T follicular helper cell (primary cell): Measurements from ENCODE around the gene RASSF7.
"Not testable (repeated sequence)": the region's sequence is repeated elsewhere in the genome, so short reads cannot be mapped to it uniquely, and the experiment has no call there.

Experiments used
- DNase-seq: peaks from one replicate; pipeline ENCODE4 v3.0.0-alpha.2; 2020; ENCODE audit warnings: low read depth
- total RNA-seq, 2 experiments: gene quantifications; one replicate each; lab custom pipeline; 2026; lab: John Stamatoyannopoulos, UW

RASSF7 gene, protein sequence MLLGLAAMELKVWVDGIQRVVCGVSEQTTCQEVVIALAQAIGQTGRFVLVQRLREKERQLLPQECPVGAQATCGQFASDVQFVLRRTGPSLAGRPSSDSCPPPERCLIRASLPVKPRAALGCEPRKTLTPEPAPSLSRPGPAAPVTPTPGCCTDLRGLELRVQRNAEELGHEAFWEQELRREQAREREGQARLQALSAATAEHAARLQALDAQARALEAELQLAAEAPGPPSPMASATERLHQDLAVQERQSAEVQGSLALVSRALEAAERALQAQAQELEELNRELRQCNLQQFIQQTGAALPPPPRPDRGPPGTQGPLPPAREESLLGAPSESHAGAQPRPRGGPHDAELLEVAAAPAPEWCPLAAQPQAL
- 12.8 to 60.7 reads per million in 2 experiments for total RNA-seq

DNA sequence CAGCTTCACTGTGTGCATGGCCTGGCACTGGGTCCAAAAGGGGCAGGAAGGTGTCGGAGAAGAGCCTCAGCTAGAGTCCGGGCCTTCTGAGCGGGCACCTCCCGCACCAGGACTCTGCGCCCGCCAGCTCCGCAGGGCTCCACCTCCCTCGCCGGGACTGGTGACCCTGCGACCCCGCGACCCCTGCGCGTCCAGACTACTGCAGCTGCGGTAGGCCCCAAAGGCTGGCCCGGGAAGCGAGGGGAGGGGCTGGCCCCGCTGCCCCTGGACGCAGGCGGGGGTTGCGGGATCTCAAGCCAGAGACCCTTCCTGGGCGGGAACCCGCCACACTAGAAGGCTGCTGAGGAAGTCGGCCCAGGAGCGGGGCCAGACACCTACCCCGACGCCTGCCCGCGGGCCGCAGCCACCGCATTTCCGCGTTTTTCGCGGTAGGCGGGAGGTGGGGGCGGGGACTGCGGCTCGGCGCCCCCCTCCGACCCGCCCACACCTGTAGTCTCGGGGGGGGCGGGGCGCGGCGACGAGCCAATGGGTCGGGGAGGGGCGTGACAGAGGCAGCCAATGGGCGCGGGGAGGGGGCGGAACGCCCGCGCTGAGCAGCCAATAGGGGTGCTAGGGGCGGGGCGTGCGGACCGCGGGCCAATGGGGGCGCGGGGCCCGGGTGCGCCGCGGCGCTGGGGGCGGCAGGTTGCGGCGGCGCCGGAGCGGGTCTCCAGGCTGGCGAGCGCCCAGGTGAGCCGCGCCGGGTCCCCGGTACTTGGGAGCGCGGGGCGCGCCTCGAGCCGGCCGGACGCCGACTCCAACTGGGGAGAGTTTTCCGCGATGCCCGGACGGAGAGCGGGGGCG lies at the start of gene RASSF7, which contains the start of gene LMNTD2:
Gene RASSF7, plus strand, starts transcription at position 666 of the 843 bp plus-strand sequence. CDS start 799 bp downstream, outside the sequence.
Gene LMNTD2, minus strand, starts transcription at position 434 of the 843 bp plus-strand sequence. Its CDS starts 22 bp downstream, at position 412.
- peak; percentile 92 for DNase-seq

DNA sequence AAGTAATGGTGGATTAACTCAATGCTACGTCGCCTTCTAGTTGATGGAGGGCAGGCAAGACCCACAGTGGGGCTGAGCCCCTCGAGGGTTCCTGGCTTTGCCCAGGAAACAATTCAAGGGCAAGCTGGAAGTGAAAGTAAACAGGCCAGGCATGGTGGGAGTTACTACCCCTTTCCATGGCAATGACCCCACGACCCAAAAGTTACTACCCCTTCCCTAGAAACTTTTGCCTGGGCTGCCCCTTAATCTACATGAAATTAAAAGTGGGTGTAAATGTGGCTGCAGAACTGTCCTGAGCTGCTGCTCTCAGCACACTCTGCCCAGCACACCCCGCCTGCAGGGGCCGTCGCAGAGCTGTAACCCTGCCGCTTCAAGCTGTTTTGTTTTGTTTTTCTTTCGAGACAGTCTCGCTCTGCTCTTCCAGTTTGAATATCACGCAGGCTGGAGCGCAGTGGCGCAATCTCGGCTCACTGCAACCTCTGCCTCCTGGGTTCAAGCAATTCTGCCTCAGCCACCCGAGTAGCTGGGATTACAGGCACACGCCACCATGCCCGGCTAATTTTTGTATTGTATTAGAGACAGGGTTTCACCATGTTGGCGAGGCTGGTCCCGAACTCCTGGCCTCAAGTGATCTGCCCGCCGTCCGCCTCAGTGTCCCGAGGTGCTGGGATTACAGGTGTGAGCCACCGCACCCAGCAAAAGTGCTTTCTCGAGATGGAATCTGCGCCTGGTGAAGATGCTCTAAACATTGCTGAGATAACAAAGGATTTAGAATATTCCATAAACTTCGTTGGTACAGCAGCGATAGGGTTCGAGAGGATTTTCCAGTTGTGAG lies 47.8 kb upstream of the RASSF7 start:
- no peak for DNase-seq

DNA sequence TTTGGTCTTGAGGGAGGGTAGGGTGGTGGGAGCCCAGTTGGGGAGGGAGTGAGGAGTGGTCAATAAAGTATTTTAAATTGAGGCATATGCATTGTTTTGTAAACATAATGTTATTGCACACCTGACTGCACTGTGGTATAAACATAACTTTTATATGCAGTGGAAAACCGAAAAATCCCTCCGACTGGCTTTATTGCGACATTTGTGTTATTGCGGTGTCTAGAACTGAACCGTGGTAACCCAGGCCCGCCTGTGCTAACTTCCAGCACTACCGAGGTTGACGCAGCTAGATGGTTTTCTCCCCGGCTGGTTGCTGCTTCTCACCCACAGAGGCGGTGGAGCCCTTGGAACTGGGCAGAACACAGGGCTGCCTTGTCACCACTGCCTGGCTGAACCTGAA lies 46.2 kb upstream of the RASSF7 start:
- DNase-seq, result no peak

DNA sequence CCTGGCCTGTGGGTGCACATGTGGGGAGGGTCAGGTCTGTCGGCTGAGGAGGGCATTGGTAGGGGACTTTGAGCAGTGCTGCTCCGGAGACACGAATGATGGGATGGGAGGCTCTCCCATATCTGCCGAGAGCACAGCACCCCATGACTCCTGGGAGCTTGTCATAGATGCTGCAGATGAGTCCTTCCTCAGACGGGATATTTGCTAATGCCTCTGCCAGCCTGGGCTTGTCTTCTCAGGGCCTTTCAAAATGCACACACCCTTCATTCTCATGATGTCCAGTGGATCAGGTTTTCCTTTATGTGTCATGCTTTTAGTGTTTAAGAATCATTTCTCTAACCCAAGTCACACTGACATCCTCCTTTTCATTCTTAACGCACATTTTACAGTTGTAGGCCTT lies 45.6 kb upstream of the RASSF7 start:
- no peak for DNase-seq

DNA sequence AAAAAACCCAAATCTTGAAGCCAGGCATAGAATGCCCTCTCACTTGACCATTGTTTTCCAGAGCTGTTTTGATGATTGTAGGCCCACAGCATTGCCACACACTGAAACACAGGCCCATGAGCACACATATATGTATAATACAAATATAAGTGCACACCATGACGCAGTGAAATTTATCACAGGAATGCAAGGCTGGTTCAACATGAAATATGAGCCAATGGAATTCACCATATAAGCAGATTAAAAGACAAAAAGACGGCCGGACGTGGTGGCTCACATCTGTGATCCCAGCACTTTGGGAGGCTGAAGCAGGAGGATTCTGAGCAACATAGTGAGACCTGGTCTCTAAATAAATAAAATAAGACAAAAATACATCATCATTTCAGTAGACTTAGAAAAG lies 44.4 kb upstream of the RASSF7 start:
- no peak for DNase-seq

DNA sequence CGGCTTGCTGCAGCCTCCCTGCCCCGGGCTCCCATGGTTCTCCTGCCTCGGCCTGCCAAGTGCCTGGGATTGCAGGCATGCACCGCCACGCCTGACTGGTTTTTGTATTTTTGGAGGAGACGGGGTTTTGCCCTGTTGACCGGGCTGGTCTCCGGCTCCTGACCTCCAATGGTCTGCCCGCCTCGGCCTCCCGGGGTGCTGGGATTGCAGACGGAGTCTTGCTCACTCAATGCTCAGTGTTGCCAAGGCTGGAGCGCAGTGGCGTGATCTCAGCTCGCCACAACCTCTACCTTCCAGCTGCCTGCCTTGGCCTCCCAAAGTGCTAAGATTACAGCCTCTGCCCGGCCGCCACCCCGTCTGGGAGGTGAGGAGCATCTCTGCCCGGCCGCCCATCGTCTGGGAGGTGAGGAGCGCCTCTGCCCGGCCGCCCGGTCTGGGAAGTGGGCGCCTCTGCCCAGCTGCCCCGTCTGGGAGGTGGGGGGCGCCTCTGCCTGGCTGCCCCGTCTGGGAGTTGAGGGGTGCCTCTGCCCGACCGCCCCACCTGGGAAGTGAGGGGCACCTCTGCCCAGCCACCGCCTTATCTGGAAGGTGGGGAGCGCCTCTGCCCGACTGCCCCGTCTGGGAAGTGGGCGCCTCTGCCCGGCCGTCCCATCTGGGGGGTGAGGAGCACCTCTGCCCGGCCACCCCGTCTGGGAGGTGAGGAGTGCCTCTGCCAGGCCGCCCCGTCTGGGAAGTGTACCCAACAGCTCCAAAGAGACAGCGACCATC lies 43.7 kb upstream of the RASSF7 start:
- not testable (repeated sequence) for DNase-seq

DNA sequence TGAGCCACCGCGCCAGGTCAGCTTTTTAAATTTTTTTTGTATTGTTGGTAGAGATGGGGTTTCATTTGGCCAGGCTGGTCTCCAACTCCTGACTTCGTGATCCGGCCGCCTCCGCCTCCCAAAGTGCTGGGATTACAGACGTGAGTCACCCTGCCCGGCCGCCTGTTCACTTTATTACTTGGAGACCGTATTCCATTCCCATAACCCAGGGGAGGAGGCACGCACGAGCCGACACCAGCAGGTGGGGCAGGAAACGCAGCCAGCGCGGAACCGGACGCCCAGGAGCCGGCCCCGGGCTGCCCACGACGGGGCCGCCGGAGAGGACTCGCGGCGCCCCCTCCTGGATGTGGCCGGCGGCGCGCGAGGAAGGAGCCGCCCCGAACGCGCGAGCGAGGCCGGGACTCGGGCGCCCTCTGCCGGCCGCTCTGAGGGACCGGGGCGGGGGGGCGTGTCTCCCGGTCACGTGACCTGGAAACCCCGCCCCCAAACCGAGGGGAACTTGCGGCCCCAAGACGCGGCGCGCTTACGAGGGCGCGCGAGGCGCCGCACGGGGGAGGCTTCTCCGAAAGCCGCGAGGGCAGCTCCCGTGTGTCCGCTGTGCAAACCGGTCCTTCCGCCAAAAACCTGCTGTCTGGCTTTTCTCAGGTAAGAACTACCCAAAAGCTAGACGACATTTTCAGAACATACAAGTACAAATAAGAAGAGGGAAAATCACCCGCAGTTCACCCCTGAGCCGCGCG lies 42.1 kb upstream of the RASSF7 start:
- peak; percentile 84 for DNase-seq

DNA sequence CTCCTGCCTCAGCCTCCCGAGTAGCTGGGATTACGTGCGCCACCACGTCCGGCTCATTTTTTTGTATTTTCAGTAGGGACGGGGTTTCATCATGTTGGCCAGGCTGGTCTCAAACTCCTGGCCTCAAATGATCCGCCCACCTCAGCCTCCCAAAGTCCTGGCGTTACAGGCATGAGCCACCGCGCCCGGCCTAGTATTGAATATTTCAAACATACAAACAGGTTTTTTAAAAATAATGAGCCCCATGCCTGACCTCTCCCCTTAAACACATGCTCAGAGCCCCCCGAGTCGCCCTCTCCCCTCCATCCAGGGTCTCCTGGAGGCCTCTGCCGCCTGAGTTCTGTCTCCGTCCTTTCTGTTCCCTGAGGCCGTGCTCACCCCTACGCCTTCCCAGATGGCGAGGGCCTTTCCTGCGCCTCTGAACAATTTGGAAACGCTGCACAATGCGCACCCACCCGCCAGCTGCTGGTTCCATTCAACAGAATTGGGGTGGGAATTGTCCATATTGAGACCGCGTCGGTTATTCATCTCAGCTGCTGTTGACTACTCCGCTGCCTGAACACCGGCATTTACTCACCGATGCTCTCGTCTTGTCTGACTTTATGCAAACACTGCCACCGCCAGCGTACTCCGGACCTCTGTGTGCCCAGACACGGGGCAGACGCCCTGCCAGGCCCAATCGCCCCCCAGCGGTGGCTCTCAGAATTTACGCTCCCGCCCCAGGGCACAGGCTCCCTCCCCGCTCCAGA lies 40.2 kb upstream of the RASSF7 start:
- DNase-seq, result no peak

DNA sequence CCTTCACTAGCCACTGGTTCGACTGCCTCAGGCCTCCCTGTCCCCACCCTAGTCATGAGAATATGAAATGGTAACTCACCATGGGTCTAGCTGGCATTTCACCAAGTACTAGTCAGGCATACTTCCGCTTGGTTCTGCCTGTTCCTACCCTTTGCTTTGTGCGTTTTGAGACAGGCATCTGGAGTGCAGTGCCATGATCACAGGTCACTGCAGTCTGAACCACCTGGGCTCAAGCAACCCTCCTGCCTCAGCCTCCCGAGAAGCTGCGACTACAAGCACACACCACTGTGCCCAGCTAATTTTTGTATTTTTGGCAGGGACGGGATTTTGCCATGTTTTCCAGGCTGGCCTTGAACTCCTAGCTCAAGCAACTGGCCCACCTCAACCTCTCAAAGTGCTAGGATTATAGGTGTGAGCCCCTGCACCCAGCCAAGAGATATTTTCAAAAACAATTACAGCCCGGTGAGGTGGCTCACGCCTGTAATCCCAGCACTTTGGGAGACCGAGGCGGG lies 39.5 kb upstream of the RASSF7 start:
- DNase-seq, result no peak

DNA sequence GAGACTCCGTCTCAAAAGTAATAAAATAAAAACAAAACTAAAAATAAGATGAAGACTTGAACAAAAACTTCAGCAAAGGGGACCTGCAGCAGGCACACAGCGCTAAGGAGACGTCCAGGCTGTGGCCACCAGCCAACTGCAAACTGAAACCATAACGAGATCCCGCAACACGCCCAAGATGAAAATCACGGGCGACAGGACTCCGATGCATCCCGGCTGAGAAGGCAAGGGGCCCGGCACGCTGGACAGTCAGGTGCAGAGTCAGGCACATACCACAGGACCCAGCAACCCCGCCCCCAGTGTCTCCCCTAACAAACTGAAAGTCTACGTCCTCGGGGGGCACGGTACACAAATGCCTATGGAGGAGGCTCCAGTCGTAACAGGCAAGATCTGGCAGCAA lies 34.6 kb upstream of the RASSF7 start:
- DNase-seq, result no peak

DNA sequence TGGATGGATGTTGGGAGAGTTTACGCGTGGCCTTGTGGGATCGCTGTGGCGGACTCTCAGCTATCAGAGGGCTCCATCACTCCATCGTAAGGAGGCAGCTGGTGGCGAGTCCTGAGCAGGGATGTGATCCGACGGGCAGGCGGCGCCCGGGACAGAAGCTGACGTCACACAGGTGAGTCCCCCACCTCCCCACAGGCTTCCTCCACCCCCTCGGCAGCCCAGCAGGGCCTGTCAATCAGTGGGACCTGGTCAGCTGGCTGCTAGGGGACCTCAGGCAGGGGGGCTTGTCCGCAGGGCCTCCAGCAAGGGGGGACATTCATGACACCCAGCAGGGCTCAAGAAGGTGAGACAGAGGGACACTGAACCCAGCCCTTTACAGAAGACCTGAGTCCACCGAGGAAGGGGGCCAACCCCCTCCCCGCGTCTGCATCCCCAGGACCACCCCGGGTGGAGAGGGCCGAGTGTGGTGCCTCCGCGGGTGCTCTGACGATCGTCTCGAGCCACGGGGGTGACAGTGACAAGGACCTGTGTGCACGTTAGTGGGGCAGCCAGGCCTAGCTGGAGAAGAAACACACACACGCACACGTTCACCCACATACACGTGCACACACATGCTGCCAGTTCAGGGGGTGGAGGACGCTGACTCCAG lies 32.5 kb upstream of the RASSF7 start:
- no peak for DNase-seq

DNA sequence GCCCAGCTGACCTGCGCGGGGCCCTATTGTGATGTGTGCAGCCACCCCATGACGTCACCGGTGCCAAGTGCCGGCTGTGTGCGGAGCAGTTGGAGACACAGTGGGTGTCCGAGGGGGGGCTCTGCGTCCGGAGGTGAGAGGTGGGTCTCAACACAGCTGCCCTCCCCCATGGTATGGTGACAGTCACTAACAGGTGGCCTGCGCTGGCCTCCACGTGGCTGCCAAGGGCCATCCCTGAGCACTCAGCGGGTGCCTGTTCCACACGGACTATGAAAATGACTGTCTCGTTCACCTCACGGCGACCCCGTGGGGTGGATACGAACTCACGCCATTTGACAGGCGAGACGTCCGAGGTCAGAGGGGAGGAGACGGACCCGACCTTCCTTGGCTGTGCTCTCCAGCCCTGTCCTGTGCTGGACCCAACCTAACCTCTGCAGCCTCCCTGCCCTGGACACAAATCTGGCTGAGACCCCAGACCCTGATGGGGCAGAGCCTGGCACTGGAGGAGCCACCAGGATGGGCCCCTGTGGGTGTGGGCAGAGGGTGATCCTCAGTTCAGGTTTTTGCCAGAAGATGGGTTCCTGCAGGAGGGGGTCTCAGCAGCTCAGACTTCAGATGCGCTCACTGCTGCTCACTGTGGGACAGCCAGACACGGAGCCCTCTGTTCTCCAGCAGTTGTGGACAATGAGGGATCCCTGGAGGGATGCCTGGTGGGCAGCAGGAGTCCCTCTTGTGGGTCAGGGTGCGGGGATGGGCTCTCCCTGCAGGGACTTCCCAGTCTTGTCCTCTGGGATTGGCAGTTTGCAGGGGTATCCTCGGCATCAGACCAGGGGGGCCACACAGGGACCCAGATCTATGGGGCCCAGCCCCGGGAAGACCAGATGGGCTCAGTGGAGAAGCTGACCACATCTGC lies 31.7 kb upstream of the RASSF7 start:
- DNase-seq, result no peak

DNA sequence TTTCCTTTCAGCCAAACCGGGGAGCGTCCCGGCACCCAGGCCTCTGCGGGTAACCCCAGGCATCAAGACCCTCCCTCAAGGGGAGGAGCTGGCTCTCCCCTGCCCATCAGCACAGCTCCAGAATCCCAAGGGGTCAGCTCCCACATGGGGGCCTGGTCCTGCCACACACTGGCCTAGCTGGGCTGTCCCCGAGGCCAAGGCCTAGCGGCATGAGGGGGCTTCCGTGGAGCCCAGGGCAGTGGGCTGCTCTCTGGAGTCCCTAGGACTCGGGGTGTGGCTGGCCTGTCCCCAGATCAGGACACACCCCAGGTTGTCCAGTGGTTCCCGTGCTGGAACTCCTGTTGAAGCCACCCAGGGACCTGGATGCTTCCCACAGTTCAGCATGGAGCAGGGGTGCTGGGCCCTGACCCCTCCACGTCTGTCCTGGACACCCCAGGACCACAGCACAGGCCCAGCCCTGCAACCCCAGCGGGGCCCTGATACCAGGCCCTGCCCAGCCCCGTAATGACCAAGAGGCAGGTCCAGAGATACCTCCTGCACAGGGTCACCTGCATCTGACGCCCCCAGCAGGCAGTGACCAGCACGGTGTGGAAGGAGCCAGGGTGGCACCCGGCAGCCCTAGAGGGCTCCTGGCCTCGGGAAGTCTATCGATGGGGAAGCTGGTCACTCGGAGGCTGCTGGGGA lies 30.9 kb upstream of the RASSF7 start:
- DNase-seq, result no peak

DNA sequence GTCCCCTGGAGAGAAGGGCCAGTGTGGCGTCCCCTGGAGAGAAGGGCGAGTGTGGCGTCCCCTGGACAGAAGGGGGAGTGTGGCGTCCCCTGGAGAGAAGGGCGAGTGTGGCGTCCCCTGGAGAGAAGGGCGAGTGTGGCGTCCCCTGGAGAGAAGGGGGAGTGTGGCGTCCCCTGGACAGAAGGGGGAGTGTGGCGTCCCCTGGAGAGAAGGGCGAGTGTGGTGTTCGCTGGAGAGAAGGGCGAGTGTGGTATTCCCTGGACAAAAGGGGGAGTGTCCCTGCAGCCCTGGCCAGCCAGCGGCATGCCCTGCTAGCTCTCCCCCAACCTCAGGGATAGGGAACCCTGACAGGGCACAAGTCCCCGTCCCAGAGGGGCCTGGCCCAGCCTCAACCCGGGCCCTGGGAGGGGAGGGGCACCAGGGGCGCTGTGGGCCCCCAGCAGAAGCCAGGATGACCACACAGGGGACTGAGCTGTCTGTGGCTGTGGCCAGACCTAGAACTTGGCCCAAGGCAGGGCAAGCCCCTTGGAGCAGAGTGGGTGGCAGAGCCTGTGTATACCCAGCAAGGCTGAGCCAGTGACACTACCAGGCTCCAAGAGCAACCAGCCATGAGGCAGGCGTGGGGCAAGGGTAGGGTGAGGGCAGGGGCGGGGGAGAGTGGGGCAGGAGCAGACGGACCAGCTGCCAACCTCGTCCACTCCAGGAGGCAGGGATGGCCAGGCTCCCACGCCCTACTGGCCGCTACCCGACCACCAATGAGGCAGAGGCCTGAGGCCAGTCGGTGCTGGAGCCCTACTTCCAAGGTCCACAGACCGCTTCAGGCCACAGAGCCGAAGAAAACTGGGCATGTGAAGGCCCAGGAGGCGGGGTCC lies 29.6 kb upstream of the RASSF7 start:
- no peak for DNase-seq

DNA sequence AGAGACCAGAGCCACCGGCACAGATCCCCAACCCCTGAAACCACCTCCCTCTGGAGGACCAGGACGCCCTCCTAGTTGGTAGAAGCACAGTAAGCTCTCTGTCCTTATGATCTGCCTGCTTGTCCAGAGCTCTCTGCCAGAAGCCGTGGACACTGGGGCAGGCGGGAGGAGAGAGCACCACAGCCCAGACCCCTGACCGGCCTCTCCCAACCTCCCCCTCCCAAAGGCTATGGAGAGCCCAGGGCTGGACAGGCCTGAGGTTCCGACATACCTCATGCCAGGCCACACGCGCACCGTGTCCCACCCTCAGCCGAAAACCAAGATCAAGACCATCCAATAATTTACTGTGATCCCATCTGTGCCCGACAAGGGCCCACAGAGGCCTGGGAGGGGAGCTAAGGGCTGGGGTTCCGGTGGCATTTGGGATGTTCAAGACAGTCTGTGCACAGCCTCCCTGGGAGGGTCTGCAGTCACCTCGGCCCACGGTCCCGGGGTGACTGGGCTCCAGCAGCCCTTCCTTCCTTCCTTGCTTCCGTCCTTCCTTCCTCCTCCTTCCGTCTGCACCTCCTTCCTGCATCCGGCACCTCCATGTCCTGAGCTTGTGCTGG lies 28.7 kb upstream of the RASSF7 start:
- DNase-seq, result no peak

DNA sequence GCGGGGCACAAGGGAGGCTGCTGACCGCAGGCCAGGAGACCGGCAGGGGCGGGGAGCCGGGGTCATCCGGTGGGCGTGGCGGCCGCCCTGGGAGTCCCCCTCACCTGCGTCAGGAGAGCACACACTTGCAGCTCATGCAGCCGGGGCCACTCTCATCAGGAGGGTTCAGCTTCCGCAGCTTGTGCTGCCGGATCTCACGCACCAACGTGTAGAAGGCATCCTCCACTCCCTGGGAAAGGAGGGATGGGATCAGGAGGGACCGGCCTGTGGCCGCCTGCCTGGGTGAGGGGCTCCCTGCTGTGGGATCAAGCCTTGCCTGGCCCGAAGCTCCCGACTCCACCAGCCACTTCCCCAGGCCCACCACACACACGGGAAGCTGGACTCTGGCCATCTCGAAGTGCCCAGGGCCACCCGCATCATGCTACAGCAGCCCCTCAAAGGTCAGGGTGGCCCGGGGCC lies 28.2 kb upstream of the RASSF7 start:
- DNase-seq, result no peak
